NCI-H146 (cell line): ENCODE data around the gene MRPS9.

ENCODE experiments used
- DNase-seq: peaks from one replicate; lab custom pipeline; 2025; lab: John Stamatoyannopoulos, UW

Gene MRPS9

GRCh38 chr2:105037572-105038382 is at the start of gene MRPS9:
Gene MRPS9, plus strand, starts transcription at chr2:105038069. Its CDS starts 24 bp downstream, at chr2:105038093.
- peak; percentile 99 for DNase-seq

- no peak for DNase-seq
These were observed 32.5 kb upstream of the MRPS9 start for GRCh38 chr2:105005181-105005951.

DNA sequence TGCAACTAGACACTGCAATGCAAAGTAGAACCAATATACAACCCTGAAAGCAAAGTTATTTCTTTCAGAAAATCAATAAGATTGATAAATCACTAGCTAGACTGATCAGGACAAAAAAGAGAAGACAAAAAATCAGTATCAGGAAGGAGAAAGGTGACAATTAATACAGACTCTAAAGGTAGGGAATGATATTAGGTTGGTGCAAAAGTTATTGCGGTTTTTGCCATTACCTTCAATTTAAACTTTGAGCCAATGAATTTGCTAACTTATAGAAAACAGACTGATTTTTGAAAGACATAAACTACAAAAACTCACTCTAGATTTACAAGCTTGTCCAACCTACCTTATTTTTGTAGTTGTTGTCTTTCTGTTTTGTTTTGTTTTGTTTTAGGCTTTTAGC is 30.5 kb upstream of the MRPS9 start:
- no peak for DNase-seq

DNA sequence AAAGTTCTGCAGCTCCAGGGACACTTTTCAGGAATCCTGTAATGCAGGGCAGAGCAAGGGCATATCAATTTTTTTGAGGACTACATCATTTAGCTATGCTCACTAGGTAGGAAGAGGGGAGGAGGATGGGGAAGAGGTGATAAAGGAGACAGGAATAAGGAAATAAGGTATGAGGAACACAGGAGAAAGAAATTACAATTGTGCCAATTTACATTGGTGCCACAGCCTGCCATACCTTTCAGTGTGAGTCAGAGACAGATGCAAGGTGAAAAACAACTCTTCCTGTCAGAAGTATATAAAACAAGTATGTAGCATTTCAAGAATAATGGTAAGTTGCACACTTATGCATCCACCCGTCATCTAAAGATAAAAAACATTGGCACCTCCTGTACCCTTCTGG is 5.4 kb upstream of the MRPS9 start:
- DNase-seq: no peak

DNA sequence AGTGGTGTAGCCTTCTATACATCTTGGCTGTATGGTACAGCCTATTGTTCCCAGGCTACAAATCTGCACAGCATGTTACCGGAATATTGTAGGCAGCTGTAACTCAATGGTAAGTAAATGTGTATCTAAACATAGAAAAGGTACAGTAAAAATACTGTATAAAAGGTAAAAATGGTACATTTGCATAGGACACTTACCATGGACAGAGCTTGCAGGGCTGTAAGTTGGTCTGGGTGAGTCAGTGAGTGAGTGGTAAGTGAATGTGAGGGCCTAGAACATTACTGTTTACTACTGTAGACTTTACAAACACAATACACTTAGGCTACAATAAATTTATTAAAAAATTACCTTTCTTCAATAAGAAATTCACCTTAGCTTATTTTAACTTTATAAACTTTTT is 3.7 kb upstream of the MRPS9 start:
- DNase-seq: peak; percentile 37

DNA sequence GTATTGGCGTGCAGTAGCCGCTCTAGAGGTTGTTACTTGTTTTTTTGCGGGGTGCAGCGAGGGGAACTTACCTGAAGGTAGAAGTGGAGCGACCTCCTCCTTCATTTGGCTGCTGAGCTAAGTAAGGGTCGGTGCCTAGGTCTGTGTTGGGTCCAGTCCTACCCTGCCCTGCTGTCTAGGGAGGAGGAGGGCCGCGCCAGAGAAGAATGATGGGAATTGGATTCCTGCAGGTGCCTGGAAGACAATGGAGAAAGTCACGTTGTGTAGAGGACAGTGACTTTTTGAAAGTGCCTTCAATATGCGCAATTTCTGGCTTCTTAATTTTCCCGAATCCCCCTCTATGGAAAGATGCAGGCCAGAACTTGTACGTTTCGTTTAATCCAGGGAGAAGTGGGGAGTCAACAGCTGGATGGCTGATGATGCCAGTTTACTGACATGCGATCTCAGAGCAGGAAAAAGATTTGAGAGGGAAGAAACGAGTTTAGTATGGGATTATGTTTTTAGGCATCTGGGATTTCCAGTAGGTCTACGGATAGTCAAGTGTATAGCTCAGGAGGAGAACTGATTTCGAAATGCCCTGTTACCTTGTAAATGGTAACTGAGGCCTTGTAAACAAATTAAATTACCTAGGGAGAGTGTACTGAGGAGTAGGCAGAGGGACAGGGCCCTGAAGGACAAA is 653 bp downstream of the MRPS9 start:
- peak; percentile 63 for DNase-seq

DNA sequence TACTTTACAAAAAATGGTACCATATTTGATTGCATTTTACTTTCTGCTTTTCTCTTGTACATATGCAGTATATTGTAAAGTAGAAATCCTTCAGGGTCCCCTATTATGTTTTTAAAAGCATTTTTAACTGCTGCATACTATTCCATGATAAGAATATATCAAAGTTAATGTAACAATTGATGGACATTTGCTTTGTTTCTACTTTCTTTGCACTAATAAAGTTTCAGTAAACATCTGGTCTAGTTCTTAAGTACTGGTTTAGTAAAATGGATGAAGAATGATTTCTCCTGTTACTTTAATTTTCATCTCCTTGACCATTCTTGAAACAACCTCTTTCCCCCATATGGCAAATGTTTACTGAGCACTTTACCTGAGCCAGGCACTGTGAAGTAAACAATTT is 1.7 kb downstream of the MRPS9 start:
- DNase-seq: no peak

- peak; percentile 62 for DNase-seq
These were observed 4.3 kb downstream of the MRPS9 start for GRCh38 chr2:105042189-105042588.

DNA sequence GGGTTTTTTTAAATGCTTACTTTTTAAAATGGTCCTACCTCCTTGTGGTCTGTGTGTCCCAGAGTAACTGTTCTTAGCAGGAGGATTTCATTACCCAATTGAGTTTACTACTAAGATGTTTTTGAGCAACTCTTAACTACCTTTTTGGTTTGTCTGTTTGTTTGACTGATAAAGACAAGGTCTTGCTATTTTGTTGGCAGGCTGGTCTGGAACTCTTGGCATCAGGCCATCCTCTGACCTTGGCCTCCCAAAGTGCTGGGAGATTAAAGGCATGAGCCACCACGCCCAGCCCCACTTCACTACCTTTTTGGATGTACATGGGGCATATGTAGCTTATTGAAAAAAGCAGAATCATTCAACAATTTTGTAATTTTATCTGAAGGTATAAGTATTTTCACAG is 14.9 kb downstream of the MRPS9 start:
- no peak for DNase-seq

DNA sequence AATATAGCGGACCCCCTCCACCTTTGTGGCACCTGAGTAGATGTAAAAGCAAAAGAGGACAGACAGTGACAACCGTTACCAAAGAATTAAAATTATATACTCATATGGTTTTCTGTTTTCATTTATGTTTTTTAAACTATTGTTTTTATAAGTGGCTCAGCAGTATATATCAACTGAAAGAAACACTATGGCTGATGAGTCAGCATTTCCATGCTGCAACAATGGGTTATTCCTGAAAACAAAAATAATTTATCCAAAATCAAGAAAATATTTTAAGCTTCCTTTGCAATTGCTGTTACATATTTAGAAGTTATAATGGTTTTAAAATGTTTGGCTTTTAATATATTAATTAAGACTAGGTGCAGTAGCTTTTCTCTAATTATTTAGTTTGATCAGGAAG is 17.7 kb downstream of the MRPS9 start:
- DNase-seq: no peak

DNA sequence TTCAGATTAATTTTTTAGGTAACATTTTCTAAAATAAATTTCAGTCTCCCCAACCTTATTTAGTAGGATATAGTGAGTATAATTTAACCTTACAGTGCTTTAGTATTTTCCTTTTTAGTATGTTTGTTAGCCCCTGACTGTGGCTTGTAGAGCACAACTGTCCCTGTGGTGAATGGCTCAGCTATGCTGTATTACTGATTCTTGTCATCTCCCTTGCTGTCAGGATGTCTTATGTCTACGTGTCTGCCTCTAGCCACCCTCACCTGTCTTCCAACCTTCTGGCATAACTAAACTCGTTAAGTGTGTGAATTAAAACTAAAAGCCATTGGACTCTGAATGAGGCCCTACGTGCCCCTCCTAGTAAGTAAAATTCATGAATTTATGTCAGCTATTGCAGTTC is 18.4 kb downstream of the MRPS9 start:
- no peak for DNase-seq

DNA sequence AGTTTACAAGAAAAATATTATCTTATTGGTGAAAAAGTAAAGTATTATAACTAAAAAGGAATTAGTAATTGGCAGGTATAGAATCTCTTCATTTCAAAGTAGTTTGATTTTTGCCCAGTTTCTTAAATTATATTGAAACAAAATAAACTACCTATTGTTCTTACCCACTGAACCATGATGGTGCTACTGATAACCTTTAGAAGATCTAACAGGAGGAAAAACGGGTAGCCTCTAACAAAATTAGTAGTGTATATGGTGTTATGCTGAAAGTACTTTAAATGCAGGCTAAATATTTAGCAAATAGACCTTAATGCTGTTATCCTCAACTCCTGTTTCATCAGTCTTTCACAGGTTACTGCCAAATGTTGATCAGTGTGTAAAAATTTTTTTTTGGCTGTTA is 19.1 kb downstream of the MRPS9 start:
- DNase-seq: no peak

DNA sequence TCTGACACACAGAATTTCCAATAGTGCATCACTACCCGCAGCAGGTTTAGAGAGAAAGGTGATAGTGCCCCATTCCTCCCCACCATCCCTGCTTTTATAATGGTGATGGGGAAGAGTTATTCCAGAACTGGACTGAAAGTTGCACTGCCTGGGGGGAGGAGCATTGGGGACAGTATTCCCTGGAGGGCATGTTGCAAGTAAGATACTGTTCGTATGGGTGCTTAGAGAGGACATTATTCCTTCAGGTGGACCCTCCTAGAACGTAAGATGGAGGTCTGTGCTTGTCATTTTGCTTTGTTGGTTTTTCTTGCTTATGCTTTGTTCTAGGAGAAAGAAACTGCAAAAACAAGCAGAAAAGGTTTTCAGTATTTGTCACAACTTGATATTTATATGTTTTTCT is 23.7 kb downstream of the MRPS9 start:
- no peak for DNase-seq

DNA sequence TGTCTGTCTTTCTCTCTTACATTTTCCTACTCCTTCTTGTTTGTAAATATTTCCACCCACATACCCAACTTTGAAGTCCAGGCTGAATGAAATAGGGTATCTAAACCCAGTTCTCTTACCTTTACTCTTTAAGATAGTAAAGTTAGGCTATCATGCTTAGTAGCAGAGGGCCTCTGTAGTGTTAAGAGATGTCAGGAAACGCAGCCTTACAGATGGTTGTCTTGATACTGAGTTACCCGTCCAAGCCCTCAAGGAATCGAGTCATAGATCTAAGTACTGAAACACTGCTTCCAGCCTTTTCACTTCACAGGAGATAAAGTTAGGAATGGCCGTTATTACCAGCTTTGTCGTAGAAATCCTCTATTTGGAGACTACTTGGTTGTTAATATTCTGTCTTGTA is 24.3 kb downstream of the MRPS9 start:
- DNase-seq: no peak

DNA sequence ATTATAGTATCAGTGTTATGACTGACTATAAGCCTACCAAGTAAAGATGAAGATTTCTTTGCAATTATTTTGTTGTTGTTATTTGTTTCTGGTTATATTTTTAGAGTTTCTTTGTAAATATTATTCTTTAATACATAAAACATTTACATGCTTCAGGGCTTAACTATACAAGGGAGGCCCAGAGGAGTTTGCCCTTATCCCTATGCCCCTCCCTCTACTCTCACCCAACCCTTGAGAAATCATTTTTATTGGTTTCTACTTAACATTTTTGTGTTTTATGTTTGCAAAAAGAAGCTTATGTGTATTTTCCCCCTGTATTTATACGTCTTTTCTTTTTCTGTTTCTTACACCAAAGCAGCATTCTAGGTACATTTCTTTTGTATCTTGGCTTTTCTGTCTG is 30.5 kb downstream of the MRPS9 start:
- DNase-seq: no peak

DNA sequence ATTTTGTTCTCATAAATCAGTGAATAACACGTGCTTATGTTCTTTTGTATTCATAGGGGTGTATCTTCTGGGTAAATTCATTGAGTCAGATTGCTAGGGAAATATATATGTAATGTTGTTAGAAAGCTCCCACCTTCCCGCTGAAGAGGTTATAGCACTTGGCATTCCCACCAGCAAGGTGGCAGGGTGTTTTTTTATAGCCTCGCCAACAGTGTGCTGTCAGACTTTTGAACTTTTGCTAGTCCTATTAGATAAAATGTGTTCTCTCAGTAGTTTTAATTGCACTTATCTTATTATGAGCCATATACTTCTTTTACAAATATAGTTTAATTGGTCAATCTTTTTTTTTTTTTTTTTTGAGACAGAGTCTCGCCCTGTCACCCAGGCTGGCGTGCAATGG is 31.0 kb downstream of the MRPS9 start:
- DNase-seq: no peak

- no peak for DNase-seq
These were observed 32.4 kb downstream of the MRPS9 start for GRCh38 chr2:105070010-105070865.

- no peak for DNase-seq
These were observed 33.5 kb downstream of the MRPS9 start for GRCh38 chr2:105071379-105071778.

- no peak for DNase-seq
These were observed 34.2 kb downstream of the MRPS9 start for GRCh38 chr2:105072039-105072438.

- DNase-seq: no peak
These were observed 35.7 kb downstream of the MRPS9 start for GRCh38 chr2:105073591-105073990.

DNA sequence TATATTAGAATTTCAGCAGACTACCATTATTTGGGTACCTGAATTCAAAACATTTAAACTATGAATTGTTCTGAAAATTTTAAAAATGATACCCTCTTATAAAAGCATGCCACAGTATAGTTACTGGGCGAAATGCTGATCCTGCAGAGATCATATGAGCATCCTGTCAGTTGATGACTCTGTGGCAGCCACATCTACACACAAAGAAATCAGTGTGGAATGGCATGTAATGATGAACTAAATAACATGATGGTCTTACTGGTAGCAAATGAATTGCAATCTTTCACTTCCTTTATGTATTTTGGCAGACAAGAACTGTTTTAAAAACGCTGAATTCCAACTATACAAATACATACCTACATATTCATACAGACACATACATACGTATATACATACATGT is 38.3 kb downstream of the MRPS9 start:
- no peak for DNase-seq

GRCh38 chr2:105078906-105079495 is 41.1 kb downstream of the MRPS9 start:
- DNase-seq: no peak
